Sigmoid colon (tissue), 7 donors: ENCODE measurements around the gene PLAAT4. TPM values are rescaled to one million over a fixed set of nuclear protein-coding genes. Genes with fewer than 3 reads are reported as not detected.

ENCODE experiments used
- DNase-seq: peaks from one replicate; pipeline ENCODE4 v3.0.0-alpha.2; 2019
- H3K27ac ChIP-seq, 4 donors: fragments of 200-600 bp; sonication (generic); one replicate each; pipeline ENCODE4 v1.5.1; 2016 to 2019; ENCODE audit warnings: mild to moderate bottlenecking in 1 of 4
- H3K27me3 ChIP-seq, 3 donors: fragments of 200-600 bp; sonication (generic); one replicate each; pipeline ENCODE4 v1.5.1; 2019; ENCODE audit warnings: mild to moderate bottlenecking in 1 of 3
- H3K36me3 ChIP-seq, 4 donors: fragments of 200-600 bp; sonication (generic); one replicate each; pipeline ENCODE4 v1.5.1; 2016 to 2019
- H3K4me1 ChIP-seq, 4 donors: fragments of 200-600 bp; sonication (generic); one replicate each; pipeline ENCODE4 v1.5.1; 2017 to 2019
- H3K4me3 ChIP-seq, 4 donors: fragments of 200-600 bp; sonication (generic); one replicate each; pipeline ENCODE4 v1.5.1; 2017 to 2019; ENCODE audit warnings: mild to moderate bottlenecking in 2 of 4, moderate library complexity in 1 of 4
- H3K9me3 ChIP-seq, 4 donors: fragments of 200-600 bp in 3 of 4; sonication (generic) in 3 of 4; one replicate each; pipeline versions ENCODE4 v1.5.1 to v1.6.1; 2013 to 2019
- EP300 ChIP-seq, 4 donors: sonication (generic); formaldehyde crosslinking; IDR thresholded peaks; one replicate each; pipeline ENCODE4 v1.6.1; 2017; ENCODE audit warnings: antibody characterized with exemption in 4 of 4
- POLR2A ChIP-seq, 2 donors: fragments of 450-650 bp; IDR thresholded peaks; one replicate each; pipeline ENCODE4 v1.6.1; 2016; ENCODE audit warnings: antibody characterized with exemption in 2 of 2, mild to moderate bottlenecking in 2 of 2, moderate library complexity in 2 of 2
- POLR2AphosphoS5 ChIP-seq, 4 donors: sonication (generic); formaldehyde crosslinking; IDR thresholded peaks; one replicate each; pipeline ENCODE4 v1.6.1; 2017; ENCODE audit warnings: antibody characterized with exemption in 4 of 4
- WGBS, 2 donors: extraction: QIAGEN DNeasy Blood & Tissue Kit; methylation state at CpG; one replicate each; pipeline ENCODE4 v1.1.7; 2013; 5-methylcytosine and 5-hydroxymethylcytosine counted together
- intact Hi-C: fragments of 100-400 bp; cut with DNase I; formaldehyde crosslinking; loops from one replicate; pipeline ENCODE4 v1.15.1; 2023
- polyA plus RNA-seq, 3 donors: library from polyadenylated mRNA; stranded (reverse); fragments of 200-250 nt; gene quantifications; one replicate each; pipeline ENCODE4 v1.2.3, GENCODE V29; 2013
- total RNA-seq, 4 donors: library from RNA; depleted of rRNA; stranded (reverse); fragments of >200 nt; gene quantifications; one replicate each; pipeline ENCODE4 v1.1.0, GENCODE V29; 2016
- TF ChIP-seq, protein P1 (sequence below), 4 experiments: fragments of 450-650 bp in 3 of 4; fragments of 200-600 bp in 1 of 4; IDR thresholded peaks; one replicate each; pipeline ENCODE4 v1.5.1; 2016 to 2019; ENCODE audit warnings: antibody characterized with exemption in 4 of 4, mild to moderate bottlenecking in 3 of 4, moderate library complexity in 2 of 4
- donor health status: healthy with polysubstance abuse.
- donor health status: Bipolar disorder and iron deficiency.
- donor health status: healthy.

The PLAAT4 gene
- total and polyA plus RNA-seq, 7 donors: 36.7 to 262 (median 49.9) TPM

DNA sequence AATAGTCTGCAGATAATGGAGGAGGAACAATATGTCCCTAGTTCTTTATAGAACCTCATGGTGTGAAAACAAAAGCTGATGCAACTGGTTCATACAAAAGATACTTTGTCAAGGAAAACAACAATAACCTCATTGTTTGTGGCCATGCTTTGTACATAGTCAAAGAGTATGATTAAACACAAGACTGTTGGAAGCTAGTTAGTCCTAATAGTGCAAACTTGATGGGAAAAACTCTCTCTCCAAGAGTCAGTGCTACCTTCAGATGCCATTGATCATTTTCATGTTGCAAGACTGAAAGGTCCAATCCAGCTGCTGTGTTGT lies 46.7 kb downstream of the PLAAT4 start:
- H3K4me3 ChIP-seq: no peak overlapping the region
- no peak for DNase-seq
- H3K4me1 ChIP-seq: no peaks in the 10 kb centered on the region
- TF ChIP-seq POLR2AphosphoS5 (IDR thresholded peaks at IDR 0.05): no peak
- TF ChIP-seq POLR2A (IDR thresholded peaks at IDR 0.05): no peak
- TF ChIP-seq, protein P1, sequence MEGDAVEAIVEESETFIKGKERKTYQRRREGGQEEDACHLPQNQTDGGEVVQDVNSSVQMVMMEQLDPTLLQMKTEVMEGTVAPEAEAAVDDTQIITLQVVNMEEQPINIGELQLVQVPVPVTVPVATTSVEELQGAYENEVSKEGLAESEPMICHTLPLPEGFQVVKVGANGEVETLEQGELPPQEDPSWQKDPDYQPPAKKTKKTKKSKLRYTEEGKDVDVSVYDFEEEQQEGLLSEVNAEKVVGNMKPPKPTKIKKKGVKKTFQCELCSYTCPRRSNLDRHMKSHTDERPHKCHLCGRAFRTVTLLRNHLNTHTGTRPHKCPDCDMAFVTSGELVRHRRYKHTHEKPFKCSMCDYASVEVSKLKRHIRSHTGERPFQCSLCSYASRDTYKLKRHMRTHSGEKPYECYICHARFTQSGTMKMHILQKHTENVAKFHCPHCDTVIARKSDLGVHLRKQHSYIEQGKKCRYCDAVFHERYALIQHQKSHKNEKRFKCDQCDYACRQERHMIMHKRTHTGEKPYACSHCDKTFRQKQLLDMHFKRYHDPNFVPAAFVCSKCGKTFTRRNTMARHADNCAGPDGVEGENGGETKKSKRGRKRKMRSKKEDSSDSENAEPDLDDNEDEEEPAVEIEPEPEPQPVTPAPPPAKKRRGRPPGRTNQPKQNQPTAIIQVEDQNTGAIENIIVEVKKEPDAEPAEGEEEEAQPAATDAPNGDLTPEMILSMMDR (IDR thresholded peaks at IDR 0.05): no peak
- TF ChIP-seq EP300 (IDR thresholded peaks at IDR 0.05): no peak
- H3K27me3 ChIP-seq: no peaks in the 10 kb centered on the region
- no peak overlapping the region for H3K27ac ChIP-seq
- H3K9me3 ChIP-seq: peaks cover 0 to 12% (median 2%) of the 10 kb centered on the region in 4 donors
- H3K36me3 ChIP-seq: peaks cover 0 to 81% (median 12%) of the 10 kb centered on the region in 4 donors
- intact Hi-C loops: no loop called here

DNA sequence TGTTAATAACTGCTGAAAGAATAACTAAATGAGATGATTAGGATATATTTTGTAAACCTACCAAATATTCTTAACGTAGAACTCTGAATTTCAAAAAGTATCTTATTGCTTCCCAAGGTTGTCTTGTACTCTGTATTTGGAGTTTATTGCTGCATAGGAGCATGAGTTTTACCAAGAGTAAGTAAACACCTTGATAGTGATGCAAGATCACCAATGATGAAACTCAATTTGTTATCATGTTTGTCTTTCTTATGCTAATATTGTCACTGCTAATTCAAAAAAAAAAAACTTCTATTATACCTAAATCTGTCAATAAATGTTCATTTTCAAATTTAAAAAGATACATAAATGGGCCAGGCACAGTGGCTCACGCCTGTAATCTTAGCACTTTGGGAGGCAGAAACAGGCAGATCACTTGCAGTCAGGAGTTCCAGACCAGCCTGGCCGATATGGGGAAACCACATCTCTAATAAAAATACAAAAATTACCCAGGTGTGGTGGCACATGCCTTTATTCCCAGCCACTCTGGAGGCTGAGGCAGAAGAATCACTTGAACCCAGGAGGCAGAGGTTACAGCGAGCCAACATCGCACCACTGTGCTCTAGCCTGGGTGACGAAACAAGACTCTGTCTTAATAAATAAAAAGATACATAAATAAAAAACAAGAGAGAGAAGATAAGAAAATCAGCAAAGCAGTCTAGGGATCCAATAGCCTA lies 50.0 kb downstream of the PLAAT4 start:
- 92 to 94% methylated on average over 6 of the region's 6 CpGs for WGBS, 2 donors

DNA sequence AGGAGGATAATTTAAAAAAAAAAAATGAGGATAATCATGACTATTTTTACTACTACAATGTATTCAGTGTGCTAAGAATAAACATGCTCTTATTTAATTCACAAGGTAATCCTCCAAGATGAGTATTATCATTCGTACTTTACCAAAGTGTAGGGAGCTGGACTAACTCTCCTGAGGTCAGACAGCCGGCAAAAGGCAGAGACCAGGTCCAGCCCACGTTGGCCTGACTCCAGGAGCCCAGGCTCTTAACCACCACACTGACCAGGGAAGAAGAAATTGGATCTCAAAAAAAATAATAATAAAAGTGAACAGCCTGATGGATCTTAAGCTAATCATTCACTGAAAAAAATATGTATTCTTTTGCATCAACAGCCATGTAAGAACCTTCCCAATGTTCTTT lies 52.4 kb downstream of the PLAAT4 start:
- Histone ChIP-seq H3K9me3 (no peaks in the 10 kb centered on the region), H3K36me3 (peaks cover 0 to 85% (median 7%) of the 10 kb centered on the region in 4 donors), H3K27ac (no peak overlapping the region), H3K27me3 (no peaks in the 10 kb centered on the region), H3K4me3 (no peak overlapping the region), H3K4me1 (no peaks in the 10 kb centered on the region)
- WGBS, 2 donors: 78 to 84% methylated on average over 3 of the region's 3 CpGs
- TF ChIP-seq EP300 (IDR thresholded peaks at IDR 0.05) (no peak), POLR2A (IDR thresholded peaks at IDR 0.05) (no peak), POLR2AphosphoS5 (IDR thresholded peaks at IDR 0.05) (no peak)
- TF ChIP-seq, protein P1 (IDR thresholded peaks at IDR 0.05): no peak
- peak; percentile 37 for DNase-seq
- intact Hi-C loops: no loop called here

More for the DNA sequence above, 50.0 kb downstream of the PLAAT4 start:
- intact Hi-C loops: no loop called here
- peaks cover 0 to 95% (median 5%) of the 10 kb centered on the region in 4 donors for H3K36me3 ChIP-seq
- TF ChIP-seq POLR2AphosphoS5 (IDR thresholded peaks at IDR 0.05): no peak
- TF ChIP-seq EP300 (IDR thresholded peaks at IDR 0.05): no peak
- TF ChIP-seq POLR2A (IDR thresholded peaks at IDR 0.05): no peak
- TF ChIP-seq, protein P1 (IDR thresholded peaks at IDR 0.05): no peak
- no peaks in the 10 kb centered on the region for H3K4me1 ChIP-seq
- no peaks in the 10 kb centered on the region for H3K27me3 ChIP-seq
- DNase-seq: no peak
- H3K9me3 ChIP-seq: no peaks in the 10 kb centered on the region
- no peak overlapping the region for H3K27ac ChIP-seq
- H3K4me3 ChIP-seq: no peak overlapping the region

DNA sequence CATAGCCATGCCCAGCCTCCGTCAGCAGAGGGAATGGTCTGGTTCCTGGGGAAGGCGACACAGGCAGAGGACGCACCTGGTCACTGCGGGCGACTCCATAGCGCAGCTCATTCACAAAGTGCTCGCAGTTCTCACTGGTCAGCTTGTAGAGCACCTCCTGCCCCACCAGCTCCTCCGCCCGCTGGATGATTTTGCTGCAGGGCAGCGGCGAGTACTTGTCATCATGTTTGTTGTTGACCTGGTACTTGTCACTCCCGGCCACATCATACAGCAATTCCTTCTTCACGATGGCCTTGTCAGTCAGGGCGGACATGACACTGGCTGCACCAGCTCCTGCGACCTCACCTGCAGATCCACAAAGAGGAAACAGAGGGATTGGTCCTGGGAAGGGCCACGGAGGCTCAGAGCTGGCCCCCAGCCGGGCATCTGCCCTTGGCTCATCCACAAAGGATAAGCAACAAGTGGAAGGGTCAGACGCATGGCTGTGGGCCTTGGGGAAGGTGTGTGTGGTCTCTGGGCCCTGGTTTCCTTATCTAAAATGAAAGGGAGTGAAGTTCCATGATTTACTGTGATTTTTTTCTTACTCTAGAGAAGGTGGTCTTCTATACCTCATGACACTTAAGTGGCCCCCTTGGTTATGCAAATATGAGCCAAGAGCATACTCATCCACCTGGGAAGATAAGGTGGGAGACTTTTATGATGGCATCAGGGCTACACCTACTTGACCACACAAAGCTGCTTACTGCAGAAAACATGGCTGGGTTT lies 53.6 kb downstream of the PLAAT4 start:
- H3K36me3 ChIP-seq: peaks cover 0 to 82% (median 7%) of the 10 kb centered on the region in 4 donors
- peak; percentile 35 for DNase-seq
- no peak overlapping the region for H3K4me3 ChIP-seq
- H3K9me3 ChIP-seq: no peaks in the 10 kb centered on the region
- H3K27me3 ChIP-seq: no peaks in the 10 kb centered on the region
- no peak overlapping the region for H3K27ac ChIP-seq
- intact Hi-C loops: no loop called here
- WGBS, 2 donors: 92 to 93% methylated on average over 18 of the region's 18 CpGs
- no peak for TF ChIP-seq POLR2AphosphoS5 (IDR thresholded peaks at IDR 0.05)
- H3K4me1 ChIP-seq: no peaks in the 10 kb centered on the region

DNA sequence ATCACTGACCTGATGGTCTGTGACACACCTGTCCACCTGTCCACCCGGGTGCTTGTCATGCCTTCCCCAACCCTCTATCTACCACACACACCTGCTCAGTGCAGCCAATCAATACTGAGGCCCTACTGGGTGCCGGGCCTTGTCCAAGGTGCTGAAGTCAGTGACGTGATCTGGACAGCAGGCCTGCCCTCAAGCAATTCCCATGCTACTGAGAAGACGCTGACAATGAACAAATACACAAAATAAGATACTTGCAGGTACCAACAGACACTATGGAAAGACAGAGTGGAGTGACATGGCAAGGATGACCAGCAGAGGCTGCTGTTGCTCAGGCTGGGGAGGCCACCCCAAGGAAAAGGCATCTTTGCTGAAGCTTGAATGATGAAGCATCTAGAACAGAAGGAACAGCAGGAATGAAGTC lies 56.4 kb downstream of the PLAAT4 start:
- TF ChIP-seq, protein P1 (IDR thresholded peaks at IDR 0.05): peak in 1 of 4 experiments; percentile 22
- no peak for TF ChIP-seq POLR2AphosphoS5 (IDR thresholded peaks at IDR 0.05)
- TF ChIP-seq EP300 (IDR thresholded peaks at IDR 0.05): no peak
- no peak for TF ChIP-seq POLR2A (IDR thresholded peaks at IDR 0.05)
- no peak for DNase-seq
- Histone ChIP-seq H3K27ac (no peak overlapping the region), H3K9me3 (no peaks in the 10 kb centered on the region), H3K4me3 (no peak overlapping the region), H3K27me3 (no peaks in the 10 kb centered on the region), H3K4me1 (no peaks in the 10 kb centered on the region), H3K36me3 (peaks cover 0 to 75% (median 7%) of the 10 kb centered on the region in 4 donors)
- intact Hi-C loops: no loop called here
- 72 to 76% methylated on average over 4 of the region's 4 CpGs for WGBS, 2 donors
